ENCODE measurements around the gene SAMD3.

DNA sequence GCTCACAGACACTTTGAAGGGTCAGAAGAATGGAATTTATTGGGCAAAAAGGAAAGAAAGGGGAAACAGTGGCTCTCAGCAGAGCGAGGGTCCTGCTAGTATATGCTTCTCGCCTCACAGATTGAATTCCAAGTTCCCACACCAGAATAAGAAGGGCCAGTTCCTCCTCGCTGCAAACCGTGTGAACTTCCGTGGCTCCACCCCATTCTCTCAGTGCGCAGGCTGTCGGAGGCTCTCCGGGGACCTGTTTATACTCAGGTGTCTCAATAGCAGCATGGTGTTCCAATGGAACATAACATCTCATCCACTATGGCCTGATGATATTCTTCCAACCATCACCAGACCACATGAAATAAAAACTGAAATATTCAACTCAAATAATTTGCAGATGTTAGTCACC lies 4.6 kb downstream of the SAMD3 start:
- TF ChIP-seq, protein P1, sequence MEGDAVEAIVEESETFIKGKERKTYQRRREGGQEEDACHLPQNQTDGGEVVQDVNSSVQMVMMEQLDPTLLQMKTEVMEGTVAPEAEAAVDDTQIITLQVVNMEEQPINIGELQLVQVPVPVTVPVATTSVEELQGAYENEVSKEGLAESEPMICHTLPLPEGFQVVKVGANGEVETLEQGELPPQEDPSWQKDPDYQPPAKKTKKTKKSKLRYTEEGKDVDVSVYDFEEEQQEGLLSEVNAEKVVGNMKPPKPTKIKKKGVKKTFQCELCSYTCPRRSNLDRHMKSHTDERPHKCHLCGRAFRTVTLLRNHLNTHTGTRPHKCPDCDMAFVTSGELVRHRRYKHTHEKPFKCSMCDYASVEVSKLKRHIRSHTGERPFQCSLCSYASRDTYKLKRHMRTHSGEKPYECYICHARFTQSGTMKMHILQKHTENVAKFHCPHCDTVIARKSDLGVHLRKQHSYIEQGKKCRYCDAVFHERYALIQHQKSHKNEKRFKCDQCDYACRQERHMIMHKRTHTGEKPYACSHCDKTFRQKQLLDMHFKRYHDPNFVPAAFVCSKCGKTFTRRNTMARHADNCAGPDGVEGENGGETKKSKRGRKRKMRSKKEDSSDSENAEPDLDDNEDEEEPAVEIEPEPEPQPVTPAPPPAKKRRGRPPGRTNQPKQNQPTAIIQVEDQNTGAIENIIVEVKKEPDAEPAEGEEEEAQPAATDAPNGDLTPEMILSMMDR (IDR thresholded peaks at IDR 0.05), result no peak
- no peak for TF ChIP-seq TEAD4 (IDR thresholded peaks at IDR 0.05; ENCODE audit: borderline replicate concordance, insufficient read depth)
- no peak for TF ChIP-seq POLR2AphosphoS5 (IDR thresholded peaks at IDR 0.05; ENCODE audit: low read depth, low read length)
- TF ChIP-seq, protein P2, sequence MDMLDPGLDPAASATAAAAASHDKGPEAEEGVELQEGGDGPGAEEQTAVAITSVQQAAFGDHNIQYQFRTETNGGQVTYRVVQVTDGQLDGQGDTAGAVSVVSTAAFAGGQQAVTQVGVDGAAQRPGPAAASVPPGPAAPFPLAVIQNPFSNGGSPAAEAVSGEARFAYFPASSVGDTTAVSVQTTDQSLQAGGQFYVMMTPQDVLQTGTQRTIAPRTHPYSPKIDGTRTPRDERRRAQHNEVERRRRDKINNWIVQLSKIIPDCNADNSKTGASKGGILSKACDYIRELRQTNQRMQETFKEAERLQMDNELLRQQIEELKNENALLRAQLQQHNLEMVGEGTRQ (IDR thresholded peaks at IDR 0.05; ENCODE audit: borderline replicate concordance, low read depth, low read length), result no peak
- TF ChIP-seq TAF1 (IDR thresholded peaks at IDR 0.05; ENCODE audit: borderline replicate concordance, low read depth, low read length), result no peak
- no peak for TF ChIP-seq MAX (IDR thresholded peaks at IDR 0.05; ENCODE audit: low read depth)
- TF ChIP-seq GATA2 (CRISPR knock-in tag; IDR thresholded peaks at IDR 0.05), result no peak
- no peak for TF ChIP-seq EZH2phosphoT487 (IDR thresholded peaks at IDR 0.05; ENCODE audit: borderline replicate concordance, low read depth)
- TF ChIP-seq SIN3A (IDR thresholded peaks at IDR 0.05; ENCODE audit: borderline replicate concordance, low read depth, low read length), result no peak
- TF ChIP-seq EP300 (IDR thresholded peaks at IDR 0.05; ENCODE audit: borderline replicate concordance in 1 of 2, low read depth in 1 of 2, low read length in 1 of 2), result no peak
- no peak for TF ChIP-seq RCOR1 (IDR thresholded peaks at IDR 0.05; ENCODE audit: low read length)
- no peak for TF ChIP-seq NFIC (IDR thresholded peaks at IDR 0.05; ENCODE audit: borderline replicate concordance)
- no peak for TF ChIP-seq NRF1 (IDR thresholded peaks at IDR 0.05; ENCODE audit: low read depth, low read length)
- TF ChIP-seq RXRA (IDR thresholded peaks at IDR 0.05; ENCODE audit: borderline replicate concordance, low read depth), result no peak
